Urothelium cell line (cell line): Measurements from ENCODE around the gene TACC2.
A peak's percentile ranks its signal among the peaks of the same experiment; 100 is the strongest.

ENCODE experiments used
- DNase-seq: peaks from one replicate; pipeline ENCODE4 v3.0.0; 2011; ENCODE audit warnings: low spot score, mixed read lengths
- FAIRE-seq: peaks from 2 replicates; lab custom pipeline; 2011; peaks lifted over from hg19 to GRCh38; lab: Jason Lieb, UNC

Gene TACC2

GRCh38 chr10:122208571-122209430 is 219.8 kb downstream of the TACC2 start:
- FAIRE-seq (no peak), DNase-seq (no peak)

GRCh38 chr10:122210481-122211265 is 221.7 kb downstream of the TACC2 start:
- FAIRE-seq (no peak), DNase-seq (no peak)

- no peak for DNase-seq
- FAIRE-seq = no peak
Observed at GRCh38 chr10:122213364-122213763, 224.4 kb downstream of the TACC2 start.

GRCh38 chr10:122213766-122214165 is 224.8 kb downstream of the TACC2 start:
- FAIRE-seq (no peak), DNase-seq (no peak)

GRCh38 chr10:122216047-122216446 is 227.1 kb downstream of the TACC2 start:
- FAIRE-seq (no peak), DNase-seq (no peak)

- FAIRE-seq = peak; percentile 40
Observed at GRCh38 chr10:122219340-122219739, 230.4 kb downstream of the TACC2 start.

GRCh38 chr10:122220736-122221135 is 231.8 kb downstream of the TACC2 start:
- DNase-seq = no peak
- no peak for FAIRE-seq

More at GRCh38 chr10:122219340-122219739, 230.4 kb downstream of the TACC2 start:
- DNase-seq = no peak

- no peak for FAIRE-seq
- DNase-seq = no peak
Observed at GRCh38 chr10:122221958-122222357, 233.0 kb downstream of the TACC2 start.

- DNase-seq (no peak), FAIRE-seq (no peak)
Observed at GRCh38 chr10:122222638-122223037, 233.7 kb downstream of the TACC2 start.

- FAIRE-seq (no peak), DNase-seq (no peak)
Observed at GRCh38 chr10:122224159-122224558, 235.2 kb downstream of the TACC2 start.

- FAIRE-seq = no peak
- DNase-seq = no peak
Observed at GRCh38 chr10:122225330-122225729, 236.4 kb downstream of the TACC2 start.

- DNase-seq = no peak
- FAIRE-seq = no peak
Observed at GRCh38 chr10:122227754-122228153, 238.8 kb downstream of the TACC2 start.

GRCh38 chr10:122229666-122230065 is 240.7 kb downstream of the TACC2 start:
- FAIRE-seq = no peak

GRCh38 chr10:122230222-122230621 is 241.3 kb downstream of the TACC2 start:
- FAIRE-seq (no peak), DNase-seq (no peak)

More at GRCh38 chr10:122229666-122230065, 240.7 kb downstream of the TACC2 start:
- no peak for DNase-seq

- FAIRE-seq = no peak
- DNase-seq = no peak
Observed at GRCh38 chr10:122232769-122233168, 243.8 kb downstream of the TACC2 start.

- no peak for DNase-seq
Observed at GRCh38 chr10:122233857-122234348, 244.9 kb downstream of the TACC2 start.

GRCh38 chr10:122234416-122234815 is 245.5 kb downstream of the TACC2 start:
- no peak for FAIRE-seq
- no peak for DNase-seq

More at GRCh38 chr10:122233857-122234348, 244.9 kb downstream of the TACC2 start:
- FAIRE-seq = peak; percentile 48

GRCh38 chr10:122236690-122237306 is 247.8 kb downstream of the TACC2 start:
- FAIRE-seq = no peak
- DNase-seq = no peak

- no peak for DNase-seq
- FAIRE-seq = no peak
Observed at GRCh38 chr10:122237331-122237990, 248.5 kb downstream of the TACC2 start.

- FAIRE-seq (no peak), DNase-seq (no peak)
Observed at GRCh38 chr10:122239578-122240257, 250.8 kb downstream of the TACC2 start.
